OCI-LY1 (cell line): Measurements from ENCODE around the gene L3MBTL4.

Experiments used
- CTCF ChIP-seq: fragments of 200-600 bp; sonication (generic), shearing (Covaris generic); IDR thresholded peaks from 2 replicates; pipeline ENCODE4 v1.5.1; 2017; ENCODE audit warnings: mild to moderate bottlenecking, antibody characterized with exemption, low read length, moderate library complexity, mixed read lengths
- EZH2 ChIP-seq: fragments of 200-600 bp; sonication (generic), shearing (Covaris generic); IDR thresholded peaks from 2 replicates; pipeline ENCODE4 v1.8.0; 2017; ENCODE audit warnings: borderline replicate concordance, mixed run types, mild to moderate bottlenecking, antibody characterized with exemption, low read length, moderate library complexity, mixed read lengths

- no peak for TF ChIP-seq CTCF
- TF ChIP-seq EZH2: no peak
Measured at GRCh38 chr18:6174983-6175745, 239.5 kb downstream of the L3MBTL4 start.
